ENCODE data around the gene AACS.
A peak's percentile ranks its signal among the peaks of the same experiment; 100 is the strongest.

The AACS gene

GRCh38 chr12:125185740-125186470 lies 120.7 kb downstream of the AACS start, which contains the start of gene TMEM132B:
Gene TMEM132B (plus strand): TSS chr12:125186386.
- DNase-seq (ENCODE audit: low read depth in 2 of 2) = peak in 1 of 2 donors; percentile 3

DNA sequence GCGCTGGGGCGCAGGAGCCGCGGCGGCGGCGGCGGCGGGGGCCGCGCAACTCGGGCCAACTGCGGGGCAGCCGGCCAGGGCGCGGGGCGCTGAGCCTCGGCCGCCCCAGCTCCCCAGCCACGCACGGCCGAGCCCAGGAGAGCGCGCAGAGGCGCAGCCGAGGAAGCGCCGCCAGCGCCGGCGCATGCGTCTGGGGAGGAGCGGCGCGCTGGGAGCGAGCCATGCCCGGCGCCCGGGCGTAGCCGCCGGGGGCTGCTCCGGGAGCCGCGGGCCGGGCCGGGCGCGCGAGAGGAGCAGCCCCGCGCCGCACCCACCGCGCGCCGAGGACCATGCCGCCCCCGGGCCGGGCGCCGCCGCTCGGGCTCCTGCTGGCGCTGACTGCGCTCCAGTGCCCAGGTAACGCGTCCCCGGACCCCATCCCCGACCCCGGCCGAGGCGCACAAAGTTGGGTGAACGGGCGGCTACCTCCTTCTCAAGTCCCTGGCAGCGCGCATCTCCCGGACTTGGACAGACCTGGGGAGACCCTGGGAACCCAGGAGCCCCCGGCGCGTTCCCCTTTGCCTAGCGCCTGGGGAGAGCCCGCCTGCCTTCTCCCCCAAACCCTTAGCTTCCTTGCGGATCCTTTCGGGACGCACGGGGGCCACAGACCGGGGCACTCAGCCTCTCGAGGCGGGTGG lies 121.4 kb downstream of the AACS start:
- no peak for DNase-seq (ENCODE audit: low read depth in 2 of 2)

GRCh38 chr12:125187148-125187745 lies 122.0 kb downstream of the AACS start:
- no peak for DNase-seq (ENCODE audit: low read depth in 2 of 2)

DNA sequence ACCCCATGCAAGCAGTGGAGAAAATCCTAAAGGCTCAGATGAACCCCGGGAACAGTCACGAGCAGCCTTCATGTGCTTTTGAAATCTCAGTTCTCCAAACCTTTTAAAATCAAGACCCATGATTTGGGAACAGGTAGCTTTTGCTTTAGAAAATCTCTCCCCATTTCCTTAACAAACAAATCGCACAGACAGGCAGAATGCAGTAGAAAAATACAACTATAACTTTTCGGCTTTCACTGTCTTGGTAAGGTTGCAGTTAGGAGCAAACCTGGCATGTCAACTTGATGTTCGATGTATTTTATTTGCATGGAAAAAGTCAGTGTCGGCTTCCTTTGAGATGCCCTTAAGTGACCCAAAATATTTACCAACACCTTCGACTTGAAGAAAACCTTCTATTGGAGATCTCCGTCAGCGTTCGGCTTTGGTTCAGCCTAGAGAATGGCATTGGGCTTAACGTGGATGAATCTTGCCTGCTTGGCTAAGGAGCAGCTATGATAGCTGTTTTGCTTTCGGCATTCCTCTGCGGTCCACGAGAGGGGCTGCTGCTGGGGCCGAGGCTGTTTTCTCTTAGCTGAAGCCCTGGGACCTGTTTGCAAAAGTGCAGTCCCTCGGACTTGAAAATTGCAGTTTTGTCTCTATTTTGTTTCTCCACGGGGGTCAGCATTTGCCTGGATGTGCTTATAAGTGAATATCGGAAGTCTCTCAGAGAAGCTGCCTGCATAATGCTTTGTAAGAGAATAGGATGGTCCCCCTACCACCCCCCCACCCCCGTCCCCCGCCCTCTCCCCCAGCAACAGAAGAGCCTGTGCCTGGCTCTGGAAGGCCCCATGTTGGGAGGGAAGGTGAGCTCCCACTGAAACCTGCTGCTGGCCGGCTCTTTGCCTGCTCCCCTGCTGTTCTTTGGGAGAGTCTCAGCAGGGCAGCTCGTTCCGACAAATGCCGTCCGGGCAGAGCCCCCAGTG lies 122.8 kb downstream of the AACS start:
- DNase-seq (ENCODE audit: low read depth in 2 of 2) = no peak

GRCh38 chr12:125189015-125189414 lies 123.8 kb downstream of the AACS start:
- no peak for DNase-seq (ENCODE audit: low read depth in 2 of 2)

DNA sequence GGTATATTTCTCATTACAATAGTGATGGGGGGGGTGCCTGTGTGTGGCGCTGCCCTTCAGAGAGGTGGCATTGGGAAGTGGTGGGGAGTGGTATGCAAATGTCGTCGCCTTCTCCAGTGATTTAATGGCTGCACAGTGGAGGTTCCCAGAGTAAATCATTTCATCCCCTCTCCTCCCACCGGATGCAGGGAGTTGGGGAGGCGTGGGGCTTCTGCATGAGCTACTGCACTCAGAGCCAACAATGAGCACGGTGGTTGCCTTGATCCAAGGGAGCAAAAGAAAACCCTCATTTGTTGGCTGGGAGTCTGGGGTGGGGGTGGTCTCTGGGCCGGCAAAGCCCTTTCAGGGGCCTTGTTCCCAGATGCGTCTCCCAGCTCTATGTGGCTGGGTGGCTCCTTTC lies 124.3 kb downstream of the AACS start:
- DNase-seq (ENCODE audit: low read depth in 2 of 2) = no peak

DNA sequence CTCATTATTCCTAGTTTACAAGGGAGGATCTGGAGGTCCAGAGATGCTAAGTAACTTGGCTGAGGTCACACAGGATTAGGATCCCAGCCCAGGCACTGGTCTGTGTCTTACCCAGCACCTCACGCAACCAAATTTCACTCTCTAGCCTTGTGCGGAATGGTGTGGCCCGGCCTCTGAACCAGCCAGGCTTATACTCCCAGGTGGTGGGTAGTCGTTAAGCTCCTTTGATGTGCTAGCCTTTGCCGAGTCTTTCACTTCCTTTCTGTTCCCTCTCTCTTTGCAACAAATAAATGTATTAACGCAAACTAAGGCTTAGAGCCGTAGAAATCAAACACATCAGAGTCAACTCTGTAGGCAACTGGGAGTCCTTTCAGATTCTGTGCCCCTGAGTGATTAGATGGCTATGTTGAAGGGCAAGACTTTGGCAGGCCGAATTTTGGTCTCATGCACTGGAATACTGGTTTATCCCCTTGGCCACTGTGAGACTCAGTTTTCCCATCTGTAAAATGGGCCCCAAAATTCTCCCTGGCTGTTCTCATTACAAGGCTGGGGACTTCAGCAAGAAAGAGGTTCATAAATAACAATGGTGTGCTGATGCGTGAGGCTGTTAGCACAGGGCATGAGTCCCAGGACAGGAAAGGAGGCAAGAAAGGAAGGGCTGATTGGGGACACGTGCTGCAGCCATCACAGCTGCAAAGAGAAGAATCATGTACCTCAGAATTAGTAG lies 126.3 kb downstream of the AACS start:
- no peak for DNase-seq (ENCODE audit: low read depth in 2 of 2)

- no peak for DNase-seq (ENCODE audit: low read depth in 2 of 2)
Observed at GRCh38 chr12:125192690-125193221, 127.5 kb downstream of the AACS start.
